PC-9 (cell line): ENCODE results near the gene GIMAP8. TPM values are rescaled to one million over a fixed set of nuclear protein-coding genes. Genes with fewer than 3 reads are reported as not detected.

Experiments
- BruUV-seq: library from RNA; stranded (reverse); fragments of 400-500 nt; replicated peaks from 2 replicates; lab custom pipeline; 2021; lab: Mats Ljungman, UMichigan
- CTCF ChIA-PET: fragments of 300-600 bp; sonication (Branson Sonifier 250); formaldehyde crosslinking; loops from one replicate; lab custom pipeline; 2022; ENCODE audit warnings: antibody characterized with exemption; lab: Charles Lee
- POLR2A ChIA-PET: fragments of 300-600 bp; sonication (Branson Sonifier 250); formaldehyde crosslinking; loops from one replicate; lab custom pipeline; 2022; ENCODE audit warnings: antibody characterized with exemption; ENCODE audit not compliant: unreplicated experiment; lab: Charles Lee
- DNase-seq, 2 experiments: peaks; one replicate each; pipeline versions ENCODE4 v3.0.0 to v3.0.0-alpha.2; 2015 to 2022; ENCODE audit warnings: mixed read lengths in 1 of 2
- H2AFZ ChIP-seq: fragments of 200-600 bp; sonication (generic); 2 replicates; pipeline ENCODE4 v1.8.1; 2017; ENCODE audit warnings: antibody characterized with exemption
- H3F3A ChIP-seq: fragments of 200-600 bp; sonication (generic); 2 replicates; pipeline ENCODE4 v1.8.1; 2017; ENCODE audit warnings: antibody characterized with exemption, mild to moderate bottlenecking, low read depth; ENCODE audit not compliant: insufficient read depth
- H3K27ac ChIP-seq: fragments of 200-600 bp; sonication (generic); 2 replicates; pipeline ENCODE4 v1.6.1; 2016; ENCODE audit warnings: mixed run types
- H3K27me3 ChIP-seq: fragments of 200-600 bp; sonication (generic); 2 replicates; pipeline ENCODE4 v1.6.1; 2016; ENCODE audit warnings: low read depth, mixed run types; ENCODE audit not compliant: insufficient read depth
- H3K36me3 ChIP-seq: fragments of 200-600 bp; sonication (generic); 2 replicates; pipeline ENCODE4 v1.6.1; 2016; ENCODE audit warnings: low read depth, mixed run types
- H3K4me1 ChIP-seq: fragments of 200-600 bp; sonication (generic); replicated peaks from 2 replicates; pipeline ENCODE4 v1.6.1; 2016; ENCODE audit warnings: mixed run types; ENCODE audit not compliant: insufficient read depth
- H3K4me2 ChIP-seq: fragments of 200-600 bp; sonication (generic); 2 replicates; pipeline ENCODE4 v1.6.1; 2017; ENCODE audit warnings: mixed run types
- H3K4me3 ChIP-seq: fragments of 200-600 bp; sonication (generic); 2 replicates; pipeline ENCODE4 v1.6.1; 2016; ENCODE audit warnings: mixed run types
- H3K79me2 ChIP-seq: fragments of 200-600 bp; sonication (generic); 2 replicates; pipeline ENCODE4 v1.6.1; 2017; ENCODE audit warnings: low read depth, mixed run types
- H3K9me2 ChIP-seq: fragments of 200-600 bp; sonication (generic); 2 replicates; pipeline ENCODE4 v1.8.1; 2017; ENCODE audit warnings: mild to moderate bottlenecking; ENCODE audit not compliant: insufficient read depth
- H3K9me3 ChIP-seq: fragments of 200-600 bp; sonication (generic); 2 replicates; pipeline ENCODE4 v1.8.1; 2016; ENCODE audit warnings: low read depth; ENCODE audit not compliant: insufficient read depth
- H4K20me1 ChIP-seq: fragments of 200-600 bp; sonication (generic); 2 replicates; pipeline ENCODE4 v1.8.1; 2017; ENCODE audit not compliant: insufficient read depth
- EZH2 ChIP-seq: fragments of 200-600 bp; sonication (generic); IDR thresholded peaks from 2 replicates; pipeline ENCODE4 v1.8.0; 2017; ENCODE audit warnings: antibody characterized with exemption, low read depth
- intact Hi-C: fragments of 100-400 bp; cut with micrococcal nuclease; formaldehyde crosslinking; loops from one replicate; pipeline ENCODE4 v1.10.0; 2022; ENCODE audit not compliant: unreplicated experiment
- total RNA-seq: library from RNA; stranded (reverse); gene quantifications from 2 replicates; pipeline ENCODE4 v1.2.3, GENCODE V29; 2021
- TF ChIP-seq, protein P1 (sequence below): fragments of 200-600 bp; sonication (generic); conservative IDR thresholded peaks from 2 replicates; pipeline ENCODE4 v1.6.1; 2017; ENCODE audit warnings: mixed run types, antibody characterized with exemption, mild to moderate bottlenecking, moderate library complexity

Gene GIMAP8
- total RNA-seq, 1 experiment from 2014 or later: not detected

DNA sequence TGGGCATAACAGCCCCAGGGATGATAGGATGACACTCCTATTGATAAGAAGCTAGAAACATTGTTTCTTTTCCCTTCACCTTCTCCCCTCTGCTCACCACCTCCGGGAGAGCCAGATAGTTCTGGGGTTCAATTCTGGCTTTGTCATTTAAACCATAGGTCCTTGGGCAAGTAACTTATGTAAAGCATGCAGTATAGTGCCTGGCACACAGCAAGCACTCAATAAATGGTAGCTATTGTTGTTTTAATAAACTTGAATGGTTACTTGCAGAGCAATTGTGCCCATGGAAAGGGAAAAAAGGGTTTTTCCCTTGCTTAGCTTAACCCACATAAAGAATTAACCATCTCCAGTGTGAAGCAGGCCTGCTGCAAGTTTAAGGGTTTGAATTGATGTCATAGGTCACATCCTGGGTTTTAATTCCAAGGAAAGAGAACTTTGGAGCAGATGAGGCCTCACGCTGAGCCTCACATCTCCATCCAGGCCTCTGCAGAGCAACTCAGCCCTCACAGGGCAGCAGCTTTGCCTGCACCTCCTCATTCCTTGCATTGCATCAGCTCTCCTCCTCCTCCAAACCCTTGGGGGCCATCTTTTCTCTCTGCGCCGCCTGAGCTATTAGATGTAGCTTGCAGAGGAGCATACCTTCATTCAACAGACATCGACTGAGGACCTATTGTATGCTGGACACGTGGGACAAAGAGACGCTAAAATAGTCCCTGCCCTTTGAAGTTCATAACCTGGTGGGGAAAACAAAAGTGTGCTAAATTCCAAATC, 48.4 kb upstream of the GIMAP8 start:
- CTCF ChIA-PET: interaction anchor here (0.6 kb wide), 1 partner anchor 10 kb away, joined by 5 read pairs; no protein-coding TSS in a partner anchor
- TF ChIP-seq, protein P1, sequence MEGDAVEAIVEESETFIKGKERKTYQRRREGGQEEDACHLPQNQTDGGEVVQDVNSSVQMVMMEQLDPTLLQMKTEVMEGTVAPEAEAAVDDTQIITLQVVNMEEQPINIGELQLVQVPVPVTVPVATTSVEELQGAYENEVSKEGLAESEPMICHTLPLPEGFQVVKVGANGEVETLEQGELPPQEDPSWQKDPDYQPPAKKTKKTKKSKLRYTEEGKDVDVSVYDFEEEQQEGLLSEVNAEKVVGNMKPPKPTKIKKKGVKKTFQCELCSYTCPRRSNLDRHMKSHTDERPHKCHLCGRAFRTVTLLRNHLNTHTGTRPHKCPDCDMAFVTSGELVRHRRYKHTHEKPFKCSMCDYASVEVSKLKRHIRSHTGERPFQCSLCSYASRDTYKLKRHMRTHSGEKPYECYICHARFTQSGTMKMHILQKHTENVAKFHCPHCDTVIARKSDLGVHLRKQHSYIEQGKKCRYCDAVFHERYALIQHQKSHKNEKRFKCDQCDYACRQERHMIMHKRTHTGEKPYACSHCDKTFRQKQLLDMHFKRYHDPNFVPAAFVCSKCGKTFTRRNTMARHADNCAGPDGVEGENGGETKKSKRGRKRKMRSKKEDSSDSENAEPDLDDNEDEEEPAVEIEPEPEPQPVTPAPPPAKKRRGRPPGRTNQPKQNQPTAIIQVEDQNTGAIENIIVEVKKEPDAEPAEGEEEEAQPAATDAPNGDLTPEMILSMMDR: no peak
- no peak for TF ChIP-seq EZH2

DNA sequence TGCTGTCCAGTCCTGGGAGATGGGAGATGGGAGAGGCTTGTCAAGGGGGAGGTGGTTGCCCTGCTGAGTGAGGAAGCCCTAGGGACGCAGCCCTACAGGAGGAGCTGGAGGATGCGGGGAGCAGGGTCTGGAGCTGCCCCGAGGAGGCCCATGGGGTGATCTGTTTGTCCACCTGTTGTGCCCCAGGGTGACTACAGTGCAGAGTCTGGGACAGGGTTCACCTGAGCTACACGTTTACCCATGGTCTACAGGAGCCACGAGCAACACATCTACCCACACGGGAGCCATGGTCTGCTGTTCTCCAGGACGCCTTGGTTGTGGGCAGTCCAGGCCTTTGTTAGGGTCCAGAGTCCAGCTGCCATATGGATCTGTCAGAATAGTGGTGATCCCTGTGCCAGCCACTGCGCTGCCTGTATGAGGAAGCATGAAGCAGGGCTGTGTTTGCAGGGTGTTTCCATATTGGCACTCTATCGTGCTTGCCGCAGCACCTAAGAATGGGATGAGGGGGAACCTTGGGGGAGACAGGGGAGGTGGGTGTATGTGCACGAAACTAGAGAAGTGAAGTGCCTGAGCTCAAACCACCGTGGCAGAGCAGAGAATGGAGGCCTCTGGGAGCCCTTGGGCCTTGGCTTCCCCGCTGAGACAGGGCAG, 47.6 kb upstream of the GIMAP8 start:
- Histone ChIP-seq H3K9me3 (no peaks in the 10 kb centered on the region), H3K79me2 (no peaks in the 10 kb centered on the region), H4K20me1 (no peaks in the 10 kb centered on the region), H3K36me3 (no peaks in the 10 kb centered on the region), H3K9me2 (no peaks in the 10 kb centered on the region), H2AFZ (no peak overlapping the region), H3K27ac (no peak overlapping the region), H3K27me3 (no peaks in the 10 kb centered on the region), H3K4me3 (no peak overlapping the region), H3F3A (peaks cover 35% of the 10 kb centered on the region), H3K4me1 (peaks cover 50% of the 10 kb centered on the region), H3K4me2 (no peak overlapping the region)
- no peak for DNase-seq
- TF ChIP-seq EZH2: no peak
- TF ChIP-seq, protein P1: no peak
- no TSS peak for BruUV-seq
- intact Hi-C loops: loop anchor here (5.0 kb wide), 1 partner anchor 80 kb away; the partner anchor contains the start of genes ACTR3C and LRRC61
- POLR2A ChIA-PET: no interaction called here
- CTCF ChIA-PET: no interaction called here

More for the DNA sequence above, 48.4 kb upstream of the GIMAP8 start:
- H2AFZ ChIP-seq: no peak overlapping the region
- no peak overlapping the region for H3K27ac ChIP-seq
- H3K4me2 ChIP-seq: peak overlapping the region; percentile 9; the same call in 1 of the 2 replicates
- intact Hi-C loops: loop anchor here (5.0 kb wide), 1 partner anchor 80 kb away; the partner anchor contains the start of genes ACTR3C and LRRC61
- H3K36me3 ChIP-seq: no peaks in the 10 kb centered on the region
- no peaks in the 10 kb centered on the region for H3K27me3 ChIP-seq
- no TSS peak for BruUV-seq
- no peaks in the 10 kb centered on the region for H3K9me2 ChIP-seq
- POLR2A ChIA-PET: no interaction called here
- peaks cover 35% of the 10 kb centered on the region for H3F3A ChIP-seq
- peaks cover 50% of the 10 kb centered on the region for H3K4me1 ChIP-seq
- no peaks in the 10 kb centered on the region for H4K20me1 ChIP-seq
- no peaks in the 10 kb centered on the region for H3K79me2 ChIP-seq
- no peak overlapping the region for H3K4me3 ChIP-seq
- H3K9me3 ChIP-seq: no peaks in the 10 kb centered on the region
- no peak for DNase-seq

GRCh38 chr7:150403376-150404171, 46.9 kb upstream of the GIMAP8 start:
- Histone ChIP-seq H3K4me1 (peaks cover 46% of the 10 kb centered on the region), H3K4me2 (no peak overlapping the region), H3K4me3 (no peak overlapping the region), H3K9me2 (no peaks in the 10 kb centered on the region), H4K20me1 (no peaks in the 10 kb centered on the region), H3K79me2 (no peaks in the 10 kb centered on the region), H3K36me3 (no peaks in the 10 kb centered on the region), H3K9me3 (no peaks in the 10 kb centered on the region), H3K27me3 (no peaks in the 10 kb centered on the region), H2AFZ (no peak overlapping the region), H3F3A (peaks cover 35% of the 10 kb centered on the region), H3K27ac (no peak overlapping the region)
- TF ChIP-seq EZH2: no peak
- TF ChIP-seq, protein P1: no peak
- CTCF ChIA-PET: no interaction called here
- no peak for DNase-seq
- POLR2A ChIA-PET: interaction anchor here (0.6 to 0.7 kb wide), 2 partner anchors 35 to 95 kb away, joined by 4 read pairs; partner anchors contain the start of gene REPIN1
- no TSS peak for BruUV-seq
- intact Hi-C loops: loop anchor here (2.0 to 5.0 kb wide), 2 partner anchors 41 to 81 kb away; partner anchors contain the start of genes ACTR3C and LRRC61
